PC-9 (cell line): ENCODE results near the gene BUB1B. TPM values are rescaled to one million over a fixed set of nuclear protein-coding genes. Genes with fewer than 3 reads are reported as not detected.

Source experiments
- BruUV-seq: library from RNA; stranded (reverse); fragments of 400-500 nt; replicated peaks from 2 replicates; lab custom pipeline; 2021; lab: Mats Ljungman, UMichigan
- CTCF ChIA-PET: fragments of 300-600 bp; sonication (Branson Sonifier 250); formaldehyde crosslinking; loops from one replicate; lab custom pipeline; 2022; ENCODE audit warnings: antibody characterized with exemption; lab: Charles Lee
- POLR2A ChIA-PET: fragments of 300-600 bp; sonication (Branson Sonifier 250); formaldehyde crosslinking; loops from one replicate; lab custom pipeline; 2022; ENCODE audit warnings: antibody characterized with exemption; ENCODE audit not compliant: unreplicated experiment; lab: Charles Lee
- DNase-seq, 2 experiments: peaks; one replicate each; pipeline versions ENCODE4 v3.0.0 to v3.0.0-alpha.2; 2015 to 2022; ENCODE audit warnings: mixed read lengths in 1 of 2
- H2AFZ ChIP-seq: fragments of 200-600 bp; sonication (generic); 2 replicates; pipeline ENCODE4 v1.8.1; 2017; ENCODE audit warnings: antibody characterized with exemption
- H3F3A ChIP-seq: fragments of 200-600 bp; sonication (generic); 2 replicates; pipeline ENCODE4 v1.8.1; 2017; ENCODE audit warnings: antibody characterized with exemption, mild to moderate bottlenecking, low read depth; ENCODE audit not compliant: insufficient read depth
- H3K27ac ChIP-seq: fragments of 200-600 bp; sonication (generic); 2 replicates; pipeline ENCODE4 v1.6.1; 2016; ENCODE audit warnings: mixed run types
- H3K27me3 ChIP-seq: fragments of 200-600 bp; sonication (generic); 2 replicates; pipeline ENCODE4 v1.6.1; 2016; ENCODE audit warnings: low read depth, mixed run types; ENCODE audit not compliant: insufficient read depth
- H3K36me3 ChIP-seq: fragments of 200-600 bp; sonication (generic); 2 replicates; pipeline ENCODE4 v1.6.1; 2016; ENCODE audit warnings: low read depth, mixed run types
- H3K4me1 ChIP-seq: fragments of 200-600 bp; sonication (generic); replicated peaks from 2 replicates; pipeline ENCODE4 v1.6.1; 2016; ENCODE audit warnings: mixed run types; ENCODE audit not compliant: insufficient read depth
- H3K4me2 ChIP-seq: fragments of 200-600 bp; sonication (generic); 2 replicates; pipeline ENCODE4 v1.6.1; 2017; ENCODE audit warnings: mixed run types
- H3K4me3 ChIP-seq: fragments of 200-600 bp; sonication (generic); 2 replicates; pipeline ENCODE4 v1.6.1; 2016; ENCODE audit warnings: mixed run types
- H3K79me2 ChIP-seq: fragments of 200-600 bp; sonication (generic); 2 replicates; pipeline ENCODE4 v1.6.1; 2017; ENCODE audit warnings: low read depth, mixed run types
- H3K9me2 ChIP-seq: fragments of 200-600 bp; sonication (generic); 2 replicates; pipeline ENCODE4 v1.8.1; 2017; ENCODE audit warnings: mild to moderate bottlenecking; ENCODE audit not compliant: insufficient read depth
- H3K9me3 ChIP-seq: fragments of 200-600 bp; sonication (generic); 2 replicates; pipeline ENCODE4 v1.8.1; 2016; ENCODE audit warnings: low read depth; ENCODE audit not compliant: insufficient read depth
- H4K20me1 ChIP-seq: fragments of 200-600 bp; sonication (generic); 2 replicates; pipeline ENCODE4 v1.8.1; 2017; ENCODE audit not compliant: insufficient read depth
- EZH2 ChIP-seq: fragments of 200-600 bp; sonication (generic); IDR thresholded peaks from 2 replicates; pipeline ENCODE4 v1.8.0; 2017; ENCODE audit warnings: antibody characterized with exemption, low read depth
- intact Hi-C: fragments of 100-400 bp; cut with micrococcal nuclease; formaldehyde crosslinking; loops from one replicate; pipeline ENCODE4 v1.10.0; 2022; ENCODE audit not compliant: unreplicated experiment
- total RNA-seq: library from RNA; stranded (reverse); gene quantifications from 2 replicates; pipeline ENCODE4 v1.2.3, GENCODE V29; 2021
- TF ChIP-seq, protein P1 (sequence below): fragments of 200-600 bp; sonication (generic); conservative IDR thresholded peaks from 2 replicates; pipeline ENCODE4 v1.6.1; 2017; ENCODE audit warnings: mixed run types, antibody characterized with exemption, mild to moderate bottlenecking, moderate library complexity

The BUB1B gene
- total RNA-seq, 1 experiment from 2014 or later = 75.3 TPM

DNA sequence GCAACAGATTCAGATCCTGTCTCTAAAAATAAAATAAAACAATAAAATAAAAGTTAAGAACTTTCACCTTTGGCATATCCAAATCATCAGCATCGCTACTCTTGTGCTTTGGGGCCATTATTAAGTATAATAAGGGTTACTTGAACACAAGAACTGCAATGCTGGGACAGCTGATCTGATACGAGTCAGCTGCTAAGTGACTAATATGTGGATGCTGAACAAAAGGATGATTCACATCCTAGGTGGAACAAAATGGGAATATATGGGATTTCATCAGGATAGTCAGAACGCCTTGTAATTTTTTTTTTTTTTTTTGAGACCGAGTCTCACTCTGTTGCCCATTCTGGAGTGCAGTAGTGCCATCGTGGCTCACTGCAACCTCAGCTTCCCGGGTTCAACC lies 29.7 kb downstream of the BUB1B start:
- no peak overlapping the region for H2AFZ ChIP-seq
- H3K79me2 ChIP-seq = 0 out of 2 replicates have a peak, but pooled peaks cover 2% of the 10 kb centered on the region
- intact Hi-C loops = no loop called here
- no peak overlapping the region for H3K4me3 ChIP-seq
- H3K27ac ChIP-seq = no peak overlapping the region
- POLR2A ChIA-PET = no interaction called here
- no peaks in the 10 kb centered on the region for H3K4me1 ChIP-seq
- CTCF ChIA-PET = no interaction called here
- no peak for DNase-seq
- no peaks in the 10 kb centered on the region for H3K36me3 ChIP-seq
- H3K9me2 ChIP-seq = no peaks in the 10 kb centered on the region
- H3K4me2 ChIP-seq = no peak overlapping the region
- no peaks in the 10 kb centered on the region for H3K9me3 ChIP-seq
- no peaks in the 10 kb centered on the region for H3K27me3 ChIP-seq
- TF ChIP-seq EZH2 = no peak
- TF ChIP-seq, protein P1, sequence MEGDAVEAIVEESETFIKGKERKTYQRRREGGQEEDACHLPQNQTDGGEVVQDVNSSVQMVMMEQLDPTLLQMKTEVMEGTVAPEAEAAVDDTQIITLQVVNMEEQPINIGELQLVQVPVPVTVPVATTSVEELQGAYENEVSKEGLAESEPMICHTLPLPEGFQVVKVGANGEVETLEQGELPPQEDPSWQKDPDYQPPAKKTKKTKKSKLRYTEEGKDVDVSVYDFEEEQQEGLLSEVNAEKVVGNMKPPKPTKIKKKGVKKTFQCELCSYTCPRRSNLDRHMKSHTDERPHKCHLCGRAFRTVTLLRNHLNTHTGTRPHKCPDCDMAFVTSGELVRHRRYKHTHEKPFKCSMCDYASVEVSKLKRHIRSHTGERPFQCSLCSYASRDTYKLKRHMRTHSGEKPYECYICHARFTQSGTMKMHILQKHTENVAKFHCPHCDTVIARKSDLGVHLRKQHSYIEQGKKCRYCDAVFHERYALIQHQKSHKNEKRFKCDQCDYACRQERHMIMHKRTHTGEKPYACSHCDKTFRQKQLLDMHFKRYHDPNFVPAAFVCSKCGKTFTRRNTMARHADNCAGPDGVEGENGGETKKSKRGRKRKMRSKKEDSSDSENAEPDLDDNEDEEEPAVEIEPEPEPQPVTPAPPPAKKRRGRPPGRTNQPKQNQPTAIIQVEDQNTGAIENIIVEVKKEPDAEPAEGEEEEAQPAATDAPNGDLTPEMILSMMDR = no peak
- no peaks in the 10 kb centered on the region; the same call in 1 of the 2 replicates for H3F3A ChIP-seq
- no TSS peak for BruUV-seq
- no peaks in the 10 kb centered on the region for H4K20me1 ChIP-seq

DNA sequence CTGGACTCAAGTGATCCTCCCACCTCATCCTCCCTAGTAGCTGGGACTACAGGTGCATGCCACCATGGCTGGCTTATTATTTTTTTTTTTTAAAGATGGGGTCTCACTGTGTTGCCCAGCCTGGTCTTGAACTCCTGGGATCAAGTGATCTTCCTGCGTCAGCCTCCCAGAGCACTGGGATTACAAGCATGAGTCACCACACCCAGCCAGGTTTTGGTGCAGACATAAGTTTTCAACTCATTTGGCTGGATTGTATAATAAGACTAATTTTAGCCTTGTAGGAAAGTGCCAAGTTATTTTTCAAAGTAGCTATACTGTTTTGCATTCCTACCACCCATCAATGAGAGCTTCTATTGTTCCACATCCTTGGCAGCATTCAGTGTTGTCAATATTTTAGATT lies 32.1 kb downstream of the BUB1B start:
- no peak for DNase-seq
- Histone ChIP-seq H3K4me3 (no peak overlapping the region), H3F3A (no peaks in the 10 kb centered on the region; the same call in 1 of the 2 replicates), H3K4me2 (no peak overlapping the region), H3K9me3 (no peaks in the 10 kb centered on the region), H3K79me2 (0 out of 2 replicates have a peak, but pooled peaks cover 2% of the 10 kb centered on the region), H3K4me1 (no peaks in the 10 kb centered on the region), H2AFZ (no peak overlapping the region), H3K27ac (no peak overlapping the region), H3K36me3 (no peaks in the 10 kb centered on the region), H3K27me3 (no peaks in the 10 kb centered on the region), H4K20me1 (no peaks in the 10 kb centered on the region), H3K9me2 (no peaks in the 10 kb centered on the region)
- TF ChIP-seq, protein P1 = no peak
- ChIA-PET POLR2A (no interaction called here), CTCF (interaction anchor here (0.6 to 0.7 kb wide), 3 partner anchors 24 to 82 kb away, joined by 3 to 7 read pairs (median 4); no protein-coding TSS in a partner anchor)
- intact Hi-C loops = no loop called here
- BruUV-seq = no TSS peak

DNA sequence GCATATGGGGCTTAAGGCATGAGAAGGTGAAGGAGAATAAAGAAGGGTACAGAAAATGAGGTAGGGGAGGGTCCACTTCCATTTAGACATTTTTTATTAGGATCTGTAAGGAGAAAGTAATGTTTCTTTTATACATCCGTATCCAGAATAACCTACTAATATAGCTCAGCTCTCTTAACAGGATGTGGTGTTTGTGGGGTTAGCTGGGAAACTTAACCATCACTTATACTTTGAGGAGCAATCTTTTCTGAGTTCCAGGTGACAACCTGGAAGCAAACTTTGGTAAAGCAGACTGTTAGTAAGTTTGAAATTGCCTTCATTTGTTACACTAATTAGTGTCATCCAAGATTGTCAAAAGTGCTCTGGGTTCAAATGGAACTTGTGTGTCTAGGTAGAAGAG lies 36.6 kb downstream of the BUB1B start:
- H3K27me3 ChIP-seq = no peaks in the 10 kb centered on the region
- H2AFZ ChIP-seq = no peak overlapping the region
- ChIA-PET POLR2A (no interaction called here), CTCF (interaction anchor here (0.5 kb wide), 1 partner anchor 98 kb away, joined by 16 read pairs; no protein-coding TSS in a partner anchor)
- no TSS peak for BruUV-seq
- H3K36me3 ChIP-seq = no peaks in the 10 kb centered on the region
- no peak overlapping the region for H3K4me2 ChIP-seq
- H3K9me3 ChIP-seq = no peaks in the 10 kb centered on the region
- no peak for TF ChIP-seq EZH2
- TF ChIP-seq, protein P1 = no peak
- H3F3A ChIP-seq = no peaks in the 10 kb centered on the region
- no peak for DNase-seq
- H3K79me2 ChIP-seq = 0 out of 2 replicates have a peak, but pooled peaks cover 2% of the 10 kb centered on the region
- intact Hi-C loops = no loop called here
- H3K27ac ChIP-seq = no peak overlapping the region
- H4K20me1 ChIP-seq = no peaks in the 10 kb centered on the region
- no peaks in the 10 kb centered on the region for H3K9me2 ChIP-seq
- H3K4me1 ChIP-seq = no peaks in the 10 kb centered on the region
- no peak overlapping the region for H3K4me3 ChIP-seq
